Measurements from ENCODE around the gene CBX6. TPM values are rescaled to one million over a fixed set of nuclear protein-coding genes. Genes with fewer than 3 reads are reported as not detected.

The CBX6 gene
- total RNA-seq, 2 experiments from 2014 or later, result 41.6 to 42.8 TPM

- no peak for DNase-seq
- no peaks in the 10 kb centered on the region for H3K9me3 Mint-ChIP-seq
- ChIA-PET POLR2A (no interaction called here), CTCF (no interaction called here)
- peaks cover 25% of the 10 kb centered on the region for H3K4me1 Mint-ChIP-seq (ENCODE audit: low read depth)
- no peaks in the 10 kb centered on the region for H3K36me3 ChIP-seq (ENCODE audit: insufficient read depth, low read length)
- H3K4me3 Mint-ChIP-seq, result no peak overlapping the region
- intact Hi-C loops (cut with DNase I, micrococcal nuclease), result no loop called here
- no peak overlapping the region for H3K27ac Mint-ChIP-seq
- no peaks in the 10 kb centered on the region for H3K9me3 ChIP-seq (ENCODE audit: control insufficient read depth in 1 of 2, insufficient read depth in 1 of 2, low read length in 2 of 2)
- peaks cover 3 to 10% of the 10 kb centered on the region in 2 experiments for H3K27me3 ChIP-seq (ENCODE audit: control insufficient read depth in 1 of 2, insufficient read depth in 2 of 2, low read length in 2 of 2)
- no peak for ATAC-seq (ENCODE audit: poor library complexity)
- H3K4me1 ChIP-seq (ENCODE audit: insufficient read depth, low read length), result peaks cover 13% of the 10 kb centered on the region
- H3K27me3 Mint-ChIP-seq, result peaks cover 18% of the 10 kb centered on the region
- no peak overlapping the region for H3K4me3 ChIP-seq (ENCODE audit: low read length)
- H3K36me3 Mint-ChIP-seq (ENCODE audit: low read depth), result no peaks in the 10 kb centered on the region
- TF ChIP-seq CTCF (IDR thresholded peaks at IDR 0.05), result no peak
- H3K27ac ChIP-seq (ENCODE audit: low read depth in 1 of 2, low read length in 2 of 2), result no peak overlapping the region
Observed at GRCh38 chr22:38837414-38837928, 34.5 kb downstream of the CBX6 start.

DNA sequence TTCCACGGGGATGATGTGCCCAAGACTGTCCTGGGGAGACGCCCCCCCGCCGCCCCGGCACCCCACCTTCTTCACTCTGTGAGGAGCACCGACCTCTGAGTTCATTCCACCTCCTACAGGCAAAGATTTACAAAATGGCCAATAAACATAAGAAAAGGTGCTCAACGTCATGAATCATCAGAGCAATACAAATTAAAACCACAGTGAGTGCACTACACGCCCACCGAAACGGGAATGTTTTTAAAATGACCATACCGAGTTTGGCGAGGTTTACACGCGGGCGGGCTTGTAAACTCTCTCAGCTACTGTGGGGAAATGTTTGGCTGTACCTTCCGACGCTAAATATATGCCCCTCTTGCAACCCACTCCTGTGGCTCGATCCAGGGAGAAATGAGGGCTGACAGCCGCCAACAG lies 36.1 kb downstream of the CBX6 start:
- DNase-seq, result no peak
- ChIA-PET CTCF (no interaction called here), POLR2A (no interaction called here)
- H3K27ac ChIP-seq (ENCODE audit: low read depth in 1 of 2, low read length in 2 of 2), result no peak overlapping the region
- ATAC-seq (ENCODE audit: poor library complexity), result no peak
- no peak for TF ChIP-seq CTCF (IDR thresholded peaks at IDR 0.05)
- no peak overlapping the region for H3K4me3 ChIP-seq (ENCODE audit: low read length)
- H3K9me3 ChIP-seq (ENCODE audit: control insufficient read depth in 1 of 2, insufficient read depth in 1 of 2, low read length in 2 of 2), result no peaks in the 10 kb centered on the region
- intact Hi-C loops (cut with DNase I, micrococcal nuclease), result no loop called here
- no peak overlapping the region for H3K4me3 Mint-ChIP-seq
- H3K27me3 Mint-ChIP-seq, result peaks cover 11% of the 10 kb centered on the region
- peaks cover 3% of the 10 kb centered on the region for H3K4me1 ChIP-seq (ENCODE audit: insufficient read depth, low read length)
- H3K4me1 Mint-ChIP-seq (ENCODE audit: low read depth), result peaks cover 14% of the 10 kb centered on the region
- H3K27ac Mint-ChIP-seq, result no peak overlapping the region
- H3K36me3 Mint-ChIP-seq (ENCODE audit: low read depth), result no peaks in the 10 kb centered on the region
- no peaks in the 10 kb centered on the region for H3K27me3 ChIP-seq (ENCODE audit: control insufficient read depth in 1 of 2, insufficient read depth in 2 of 2, low read length in 2 of 2)
- H3K9me3 Mint-ChIP-seq, result no peaks in the 10 kb centered on the region
- H3K36me3 ChIP-seq (ENCODE audit: insufficient read depth, low read length), result no peaks in the 10 kb centered on the region

GRCh38 chr22:38834991-38835390 lies 37.0 kb downstream of the CBX6 start:
- Histone ChIP-seq H3K27ac (ENCODE audit: low read depth in 1 of 2, low read length in 2 of 2) (no peak overlapping the region), H3K4me3 (ENCODE audit: low read length) (no peak overlapping the region), H3K4me1 (ENCODE audit: insufficient read depth, low read length) (no peaks in the 10 kb centered on the region), H3K36me3 (ENCODE audit: insufficient read depth, low read length) (no peaks in the 10 kb centered on the region), H3K9me3 (ENCODE audit: control insufficient read depth in 1 of 2, insufficient read depth in 1 of 2, low read length in 2 of 2) (no peaks in the 10 kb centered on the region), H3K27me3 (ENCODE audit: control insufficient read depth in 1 of 2, insufficient read depth in 2 of 2, low read length in 2 of 2) (no peaks in the 10 kb centered on the region)
- Mint-ChIP-seq H3K27ac (no peak overlapping the region), H3K4me3 (no peak overlapping the region), H3K9me3 (no peaks in the 10 kb centered on the region), H3K36me3 (ENCODE audit: low read depth) (no peaks in the 10 kb centered on the region), H3K27me3 (peaks cover 5% of the 10 kb centered on the region), H3K4me1 (ENCODE audit: low read depth) (peaks cover 5% of the 10 kb centered on the region)
- no peak for TF ChIP-seq CTCF (IDR thresholded peaks at IDR 0.05)
- ChIA-PET POLR2A (no interaction called here), CTCF (no interaction called here)
- no peak for ATAC-seq (ENCODE audit: poor library complexity)
- no peak for DNase-seq
- intact Hi-C loops (cut with DNase I, micrococcal nuclease), result no loop called here
